H9 (cell line): ENCODE measurements around the gene UNC93A. TPM values are rescaled to one million over a fixed set of nuclear protein-coding genes. Genes with fewer than 3 reads are reported as not detected.

ENCODE experiments used
- DNase-seq: peaks from one replicate; pipeline ENCODE4 v3.0.0-alpha.2; 2017
- H2AFZ ChIP-seq: one replicate; pipeline ENCODE4 v1.6.1; 2013; ENCODE audit warnings: mild to moderate bottlenecking, low read length, control low read depth, moderate library complexity
- H2AK5ac ChIP-seq: 2 replicates; pipeline ENCODE4 v1.6.1; 2013; ENCODE audit warnings: low read length, control low read depth, mixed read lengths; ENCODE audit not compliant: insufficient read length
- H2BK120ac ChIP-seq: one replicate; pipeline ENCODE4 v1.6.1; 2013; ENCODE audit warnings: low read depth, mild to moderate bottlenecking, low read length, control low read depth, inconsistent platforms; ENCODE audit not compliant: poor library complexity, severe bottlenecking
- H2BK12ac ChIP-seq: 2 replicates; pipeline ENCODE4 v1.6.1; 2013; ENCODE audit warnings: low read length, control low read depth, mixed read lengths, low read depth; ENCODE audit not compliant: insufficient read length
- H2BK15ac ChIP-seq: 2 replicates; pipeline ENCODE4 v1.6.1; 2013; ENCODE audit warnings: low read depth, low read length, control low read depth
- H2BK20ac ChIP-seq: one replicate; pipeline ENCODE4 v1.6.1; 2013; ENCODE audit warnings: low read depth, mild to moderate bottlenecking, low read length, control low read depth, inconsistent platforms; ENCODE audit not compliant: poor library complexity, severe bottlenecking
- H2BK5ac ChIP-seq: 2 replicates; pipeline ENCODE4 v1.6.1; 2013; ENCODE audit warnings: low read length, control low read depth, mixed read lengths; ENCODE audit not compliant: insufficient read length
- H3K14ac ChIP-seq: 2 replicates; pipeline ENCODE4 v1.6.1; 2013; ENCODE audit warnings: low read length, control low read depth; ENCODE audit not compliant: insufficient read depth
- H3K18ac ChIP-seq: 2 replicates; pipeline ENCODE4 v1.6.1; 2013; ENCODE audit warnings: low read depth, mild to moderate bottlenecking, mixed read lengths, low read length, control low read depth; ENCODE audit not compliant: insufficient read length
- H3K23ac ChIP-seq: 2 replicates; pipeline ENCODE4 v1.6.1; 2013; ENCODE audit warnings: low read length, control low read depth, mixed read lengths, low read depth; ENCODE audit not compliant: insufficient read length
- H3K23me2 ChIP-seq: 2 replicates; pipeline ENCODE4 v1.6.1; 2013; ENCODE audit warnings: low read depth, mild to moderate bottlenecking, mixed read lengths, low read length, control low read depth; ENCODE audit not compliant: insufficient read length, poor library complexity, severe bottlenecking
- H3K27ac ChIP-seq: 2 replicates; pipeline ENCODE4 v1.5.1; 2013; ENCODE audit warnings: low read length, control low read depth, mixed read lengths, low read depth; ENCODE audit not compliant: insufficient read length
- H3K27me3 ChIP-seq: 2 replicates; pipeline ENCODE4 v1.6.1; 2013; ENCODE audit warnings: low read length, control low read depth, inconsistent platforms; ENCODE audit not compliant: insufficient read depth
- H3K4ac ChIP-seq: 2 replicates; pipeline ENCODE4 v1.6.1; 2013; ENCODE audit warnings: low read depth, mild to moderate bottlenecking, control low read depth, inconsistent platforms, low read length, moderate library complexity
- H3K4me1 ChIP-seq: 2 replicates; pipeline ENCODE4 v1.6.1; 2013; ENCODE audit warnings: low read length, control low read depth, inconsistent platforms; ENCODE audit not compliant: insufficient read depth
- H3K4me2 ChIP-seq: 2 replicates; pipeline ENCODE4 v1.6.1; 2013; ENCODE audit warnings: low read length, control low read depth, mixed read lengths; ENCODE audit not compliant: insufficient read length, insufficient read depth
- H3K56ac ChIP-seq: 2 replicates; pipeline ENCODE4 v1.6.1; 2013; ENCODE audit warnings: low read depth, mild to moderate bottlenecking, mixed read lengths, low read length, control low read depth; ENCODE audit not compliant: insufficient read length
- H3K79me1 ChIP-seq: 2 replicates; pipeline ENCODE4 v1.6.1; 2013; ENCODE audit warnings: low read depth, mild to moderate bottlenecking, moderate library complexity, low read length, control low read depth, inconsistent platforms; ENCODE audit not compliant: insufficient read depth, poor library complexity, severe bottlenecking
- H3K79me2 ChIP-seq: 2 replicates; pipeline ENCODE4 v1.6.1; 2013; ENCODE audit warnings: low read length, control low read depth, inconsistent platforms; ENCODE audit not compliant: insufficient read depth
- H3K9ac ChIP-seq: 2 replicates; pipeline ENCODE4 v1.6.1; 2013; ENCODE audit warnings: low read length, control low read depth, mixed read lengths; ENCODE audit not compliant: insufficient read length; ENCODE audit errors: extremely low read depth
- H3K9me3 ChIP-seq: one replicate; pipeline ENCODE4 v1.6.1; 2013; ENCODE audit warnings: low read depth, low read length, inconsistent platforms; ENCODE audit not compliant: control insufficient read depth
- H3T11ph ChIP-seq: one replicate; pipeline ENCODE4 v1.6.1; 2013; ENCODE audit warnings: mild to moderate bottlenecking, low read length, control low read depth, inconsistent platforms
- H4K20me1 ChIP-seq: one replicate; pipeline ENCODE4 v1.6.1; 2013; ENCODE audit not compliant: control insufficient read depth, insufficient read length, insufficient read depth
- H4K5ac ChIP-seq: 2 replicates; pipeline ENCODE4 v1.6.1; 2013; ENCODE audit warnings: low read depth, mild to moderate bottlenecking, mixed read lengths, low read length, control low read depth; ENCODE audit not compliant: insufficient read length
- H4K8ac ChIP-seq: replicated peaks from 2 replicates; pipeline ENCODE4 v1.6.1; 2013; ENCODE audit warnings: low read length, control low read depth, mixed read lengths, low read depth; ENCODE audit not compliant: insufficient read length
- H4K91ac ChIP-seq: 2 replicates; pipeline ENCODE4 v1.6.1; 2013; ENCODE audit warnings: low read depth, mild to moderate bottlenecking, moderate library complexity, mixed read lengths, low read length, control low read depth; ENCODE audit not compliant: insufficient read length
- H3K27ac Mint-ChIP-seq, 3 experiments: 2 replicates in 2 of 3; 3 replicates in 1 of 3; pipeline ENCODE4 v1.8.0; 2020 to 2021; ENCODE audit warnings: mixed read lengths in 3 of 3, mild to moderate bottlenecking in 1 of 3, moderate library complexity in 1 of 3
- H3K27me3 Mint-ChIP-seq: 2 replicates; pipeline ENCODE4 v1.8.0; 2021; ENCODE audit warnings: low read depth, mild to moderate bottlenecking, moderate library complexity, mixed read lengths
- H3K36me3 Mint-ChIP-seq, 3 experiments: 2 replicates in 2 of 3; 3 replicates in 1 of 3; pipeline ENCODE4 v1.8.0; 2020 to 2021; ENCODE audit warnings: low read depth in 3 of 3, mixed read lengths in 3 of 3; ENCODE audit not compliant: insufficient read depth in 1 of 3
- H3K4me1 Mint-ChIP-seq, 2 experiments: 2 replicates each; pipeline ENCODE4 v1.8.0; 2020; ENCODE audit warnings: mixed read lengths in 2 of 2
- H3K4me3 Mint-ChIP-seq, 2 experiments: 2 replicates in 1 of 2; 3 replicates in 1 of 2; pipeline ENCODE4 v1.8.0; 2020 to 2021; ENCODE audit warnings: mild to moderate bottlenecking in 2 of 2, mixed read lengths in 2 of 2, moderate library complexity in 1 of 2
- H3K9me3 Mint-ChIP-seq, 2 experiments: 2 replicates in 1 of 2; 3 replicates in 1 of 2; pipeline ENCODE4 v1.8.0; 2020; ENCODE audit warnings: mild to moderate bottlenecking in 2 of 2, mixed read lengths in 2 of 2, moderate library complexity in 1 of 2
- WGBS: extraction: QIAGEN DNeasy Blood & Tissue Kit; methylation state at CpG from one replicate; pipeline ENCODE4 v1.1.7; 2013; ENCODE audit warnings: missing lambda C conversion rate, low lambda C conversion rate, mixed read lengths; ENCODE audit not compliant: insufficient read length; ENCODE audit errors: extremely low coverage; 5-methylcytosine and 5-hydroxymethylcytosine counted together
- total RNA-seq: library from RNA; stranded (reverse); gene quantifications from 2 replicates; pipeline ENCODE4 v1.2.1, GENCODE V29; 2021
- TF ChIP-seq, protein P1 (sequence below): fragments of 200-600 bp; sonication (generic); conservative IDR thresholded peaks from 3 replicates; pipeline ENCODE4 v1.8.0; 2021; ENCODE audit warnings: antibody characterized with exemption, mild to moderate bottlenecking

Gene UNC93A
- total RNA-seq, 1 experiment from 2014 or later, result 0.70 TPM

DNA sequence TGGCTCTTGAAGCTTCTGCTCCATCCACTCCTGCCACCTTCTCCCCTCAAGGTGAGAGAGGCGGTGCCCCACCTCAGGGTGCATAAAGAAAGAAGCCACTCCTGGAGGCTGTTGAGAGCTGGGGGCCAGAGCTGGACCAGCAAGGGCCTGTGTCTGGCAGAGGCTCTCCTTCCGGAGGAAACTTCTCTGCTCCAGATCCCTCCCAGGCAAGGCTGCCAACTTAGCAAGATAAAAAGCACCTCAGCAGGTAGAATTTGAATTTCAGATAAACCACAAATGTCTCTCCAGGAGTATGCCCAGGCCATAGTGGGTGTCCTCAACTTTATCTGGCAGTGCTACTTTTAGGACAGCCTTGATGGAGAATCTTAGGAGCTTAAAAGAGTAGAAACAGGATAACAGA lies 13.8 kb downstream of the UNC93A start:
- no peak overlapping the region for H3K27ac ChIP-seq
- peak overlapping the region in 1 of 2 experiments; percentile 35; a peak in 1 of 5 replicates for H3K4me3 Mint-ChIP-seq
- no peaks in the 10 kb centered on the region for H3K79me2 ChIP-seq
- no CpG with 5 or more reads among the region's 2 CpGs for WGBS
- H3K79me1 ChIP-seq, result no peaks in the 10 kb centered on the region
- H2BK20ac ChIP-seq, result no peak overlapping the region
- no peak overlapping the region for H3K9ac ChIP-seq
- H4K91ac ChIP-seq, result no peak overlapping the region
- no peaks in the 10 kb centered on the region for H4K20me1 ChIP-seq
- no peak overlapping the region for H2BK5ac ChIP-seq
- TF ChIP-seq, protein P1, sequence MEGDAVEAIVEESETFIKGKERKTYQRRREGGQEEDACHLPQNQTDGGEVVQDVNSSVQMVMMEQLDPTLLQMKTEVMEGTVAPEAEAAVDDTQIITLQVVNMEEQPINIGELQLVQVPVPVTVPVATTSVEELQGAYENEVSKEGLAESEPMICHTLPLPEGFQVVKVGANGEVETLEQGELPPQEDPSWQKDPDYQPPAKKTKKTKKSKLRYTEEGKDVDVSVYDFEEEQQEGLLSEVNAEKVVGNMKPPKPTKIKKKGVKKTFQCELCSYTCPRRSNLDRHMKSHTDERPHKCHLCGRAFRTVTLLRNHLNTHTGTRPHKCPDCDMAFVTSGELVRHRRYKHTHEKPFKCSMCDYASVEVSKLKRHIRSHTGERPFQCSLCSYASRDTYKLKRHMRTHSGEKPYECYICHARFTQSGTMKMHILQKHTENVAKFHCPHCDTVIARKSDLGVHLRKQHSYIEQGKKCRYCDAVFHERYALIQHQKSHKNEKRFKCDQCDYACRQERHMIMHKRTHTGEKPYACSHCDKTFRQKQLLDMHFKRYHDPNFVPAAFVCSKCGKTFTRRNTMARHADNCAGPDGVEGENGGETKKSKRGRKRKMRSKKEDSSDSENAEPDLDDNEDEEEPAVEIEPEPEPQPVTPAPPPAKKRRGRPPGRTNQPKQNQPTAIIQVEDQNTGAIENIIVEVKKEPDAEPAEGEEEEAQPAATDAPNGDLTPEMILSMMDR, result no peak
- no peak overlapping the region for H2BK12ac ChIP-seq
- no peaks in the 10 kb centered on the region for H3K27me3 ChIP-seq
- H3K56ac ChIP-seq, result no peak overlapping the region
- no peaks in the 10 kb centered on the region for H3K9me3 ChIP-seq
- no peak overlapping the region for H3K4ac ChIP-seq
- H3K4me1 ChIP-seq, result peaks cover 5% of the 10 kb centered on the region; the same call in 1 of the 2 replicates
- no peak overlapping the region for H3K14ac ChIP-seq
- H2BK120ac ChIP-seq, result no peak overlapping the region
- H3K4me2 ChIP-seq, result peak overlapping the region; percentile 10
- H2BK15ac ChIP-seq, result no peak overlapping the region
- H3K27ac Mint-ChIP-seq, result peak overlapping the region in 1 of 3 experiments; percentile 70; a peak in 1 of 7 replicates
- no peak overlapping the region for H3K23ac ChIP-seq
- H2AFZ ChIP-seq, result no peak overlapping the region
- no peak overlapping the region for H3K18ac ChIP-seq
- H3T11ph ChIP-seq, result no peak overlapping the region
- no peak overlapping the region for H4K5ac ChIP-seq
- H3K36me3 Mint-ChIP-seq, result peaks cover 3 to 5% (median 4%) of the 10 kb centered on the region in 3 experiments; a peak in 6 of 7 replicates
- DNase-seq, result no peak
- peaks cover 36% of the 10 kb centered on the region for H3K27me3 Mint-ChIP-seq
- peaks cover 2 to 4% of the 10 kb centered on the region in 2 experiments; a peak in 2 of 5 replicates for H3K9me3 Mint-ChIP-seq
- no peak overlapping the region for H4K8ac ChIP-seq
- H3K23me2 ChIP-seq, result no peaks in the 10 kb centered on the region
- no peak overlapping the region for H2AK5ac ChIP-seq
- peaks cover 30 to 50% of the 10 kb centered on the region in 2 experiments for H3K4me1 Mint-ChIP-seq
